Measurements from ENCODE around the gene FLNB. TPM values are rescaled to one million over a fixed set of nuclear protein-coding genes. Genes with fewer than 3 reads are reported as not detected.
A peak's percentile ranks its signal among the peaks of the same experiment; 100 is the strongest.
"Not testable (repeated sequence)": the region's sequence is repeated elsewhere in the genome, so short reads cannot be mapped to it uniquely, and the experiment has no call there.

FLNB gene
- total RNA-seq, 3 donors from 2014 or later (not counting 1 experiment from before 2014, with no cell fraction given) = 24.6 to 30.8 (median 26.6) TPM

- DNase-seq (no peak), ATAC-seq (peak in 1 of 3 donors; percentile 18)
- Mint-ChIP-seq H3K4me3 (no peak overlapping the region), H3K4me1 (peaks cover 0 to 5% of the 10 kb centered on the region in 2 donors), H3K27ac (no peak overlapping the region), H3K9me3 (no peaks in the 10 kb centered on the region), H3K36me3 (no peaks in the 10 kb centered on the region), H3K27me3 (ENCODE audit: low read depth in 2 of 2) (peaks cover 4 to 6% of the 10 kb centered on the region in 2 donors)
- Histone ChIP-seq H3K27me3 (ENCODE audit: control insufficient read depth, insufficient read depth, low read length) (no peaks in the 10 kb centered on the region), H3K9me3 (ENCODE audit: control insufficient read depth, insufficient read depth, low read length) (no peaks in the 10 kb centered on the region), H3K36me3 (ENCODE audit: control insufficient read depth, insufficient read depth, low read length) (no peaks in the 10 kb centered on the region), H3K4me1 (ENCODE audit: control insufficient read depth, insufficient read depth, low read length) (peaks cover 14% of the 10 kb centered on the region), H3K4me3 (ENCODE audit: low read length) (no peak overlapping the region), H3K27ac (ENCODE audit: low read length) (no peak overlapping the region)
- TF ChIP-seq, protein P1, sequence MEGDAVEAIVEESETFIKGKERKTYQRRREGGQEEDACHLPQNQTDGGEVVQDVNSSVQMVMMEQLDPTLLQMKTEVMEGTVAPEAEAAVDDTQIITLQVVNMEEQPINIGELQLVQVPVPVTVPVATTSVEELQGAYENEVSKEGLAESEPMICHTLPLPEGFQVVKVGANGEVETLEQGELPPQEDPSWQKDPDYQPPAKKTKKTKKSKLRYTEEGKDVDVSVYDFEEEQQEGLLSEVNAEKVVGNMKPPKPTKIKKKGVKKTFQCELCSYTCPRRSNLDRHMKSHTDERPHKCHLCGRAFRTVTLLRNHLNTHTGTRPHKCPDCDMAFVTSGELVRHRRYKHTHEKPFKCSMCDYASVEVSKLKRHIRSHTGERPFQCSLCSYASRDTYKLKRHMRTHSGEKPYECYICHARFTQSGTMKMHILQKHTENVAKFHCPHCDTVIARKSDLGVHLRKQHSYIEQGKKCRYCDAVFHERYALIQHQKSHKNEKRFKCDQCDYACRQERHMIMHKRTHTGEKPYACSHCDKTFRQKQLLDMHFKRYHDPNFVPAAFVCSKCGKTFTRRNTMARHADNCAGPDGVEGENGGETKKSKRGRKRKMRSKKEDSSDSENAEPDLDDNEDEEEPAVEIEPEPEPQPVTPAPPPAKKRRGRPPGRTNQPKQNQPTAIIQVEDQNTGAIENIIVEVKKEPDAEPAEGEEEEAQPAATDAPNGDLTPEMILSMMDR (IDR thresholded peaks at IDR 0.05) = no peak
- intact Hi-C loops (cut with micrococcal nuclease) = no loop called here
- WGBS (ENCODE audit: insufficient coverage) = 3% methylated on average over 11 of the region's 11 CpGs
Observed at GRCh38 chr3:58200846-58201355, 192.7 kb downstream of the FLNB start.

GRCh38 chr3:58201451-58201850 lies 193.2 kb downstream of the FLNB start:
- H3K27me3 ChIP-seq (ENCODE audit: control insufficient read depth, insufficient read depth, low read length); H3K36me3 Mint-ChIP-seq; H3K9me3 Mint-ChIP-seq; H3K27me3 Mint-ChIP-seq (ENCODE audit: low read depth in 2 of 2); ATAC-seq; H3K4me3 ChIP-seq (ENCODE audit: low read length); H3K36me3 ChIP-seq (ENCODE audit: control insufficient read depth, insufficient read depth, low read length); H3K9me3 ChIP-seq (ENCODE audit: control insufficient read depth, insufficient read depth, low read length); H3K27ac ChIP-seq (ENCODE audit: low read length); H3K4me3 Mint-ChIP-seq; intact Hi-C loops (cut with micrococcal nuclease); DNase-seq; H3K4me1 Mint-ChIP-seq; H3K27ac Mint-ChIP-seq: not testable (repeated sequence)
- peaks cover 14% of the 10 kb centered on the region for H3K4me1 ChIP-seq (ENCODE audit: control insufficient read depth, insufficient read depth, low read length)
- 64% methylated on average over 3 of the region's 3 CpGs for WGBS (ENCODE audit: insufficient coverage)

DNA sequence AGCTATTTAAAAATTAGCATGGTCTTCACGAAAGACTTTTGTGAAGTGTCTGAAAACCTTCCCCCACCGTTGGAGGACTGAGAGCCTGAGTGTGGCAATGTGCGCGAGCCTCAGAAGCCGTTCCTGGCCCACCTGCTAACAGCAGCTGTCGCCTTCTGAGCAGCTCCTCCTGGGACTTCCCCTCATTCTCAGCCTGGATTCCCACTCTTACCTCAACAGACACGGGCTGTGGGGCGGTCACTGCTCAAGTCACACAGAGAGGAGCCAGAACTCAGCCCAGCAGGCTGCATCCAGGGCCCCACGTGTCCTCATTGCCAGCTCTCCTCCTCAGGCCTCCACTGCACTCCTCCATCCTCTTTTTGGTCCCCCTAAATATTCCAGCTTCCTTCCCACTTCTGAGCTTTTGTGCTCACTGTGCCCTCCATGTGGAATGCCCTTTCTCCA lies 194.7 kb downstream of the FLNB start:
- ATAC-seq (no peak), DNase-seq (no peak)
- WGBS (ENCODE audit: insufficient coverage) = 34% methylated on average over 9 of the region's 9 CpGs
- no peak overlapping the region for H3K4me3 Mint-ChIP-seq
- no peaks in the 10 kb centered on the region for H3K27me3 ChIP-seq (ENCODE audit: control insufficient read depth, insufficient read depth, low read length)
- no peaks in the 10 kb centered on the region for H3K9me3 Mint-ChIP-seq
- TF ChIP-seq, protein P1 (IDR thresholded peaks at IDR 0.05) = no peak
- no peak overlapping the region for H3K27ac Mint-ChIP-seq
- no peaks in the 10 kb centered on the region for H3K36me3 ChIP-seq (ENCODE audit: control insufficient read depth, insufficient read depth, low read length)
- H3K4me1 Mint-ChIP-seq = peaks cover 0 to 5% of the 10 kb centered on the region in 2 donors
- intact Hi-C loops (cut with micrococcal nuclease) = no loop called here
- peaks cover 5% of the 10 kb centered on the region for H3K4me1 ChIP-seq (ENCODE audit: control insufficient read depth, insufficient read depth, low read length)
- no peak overlapping the region for H3K27ac ChIP-seq (ENCODE audit: low read length)
- H3K27me3 Mint-ChIP-seq (ENCODE audit: low read depth in 2 of 2) = peaks cover 6 to 7% of the 10 kb centered on the region in 2 donors
- H3K4me3 ChIP-seq (ENCODE audit: low read length) = no peak overlapping the region
- no peaks in the 10 kb centered on the region for H3K36me3 Mint-ChIP-seq
- no peaks in the 10 kb centered on the region for H3K9me3 ChIP-seq (ENCODE audit: control insufficient read depth, insufficient read depth, low read length)

DNA sequence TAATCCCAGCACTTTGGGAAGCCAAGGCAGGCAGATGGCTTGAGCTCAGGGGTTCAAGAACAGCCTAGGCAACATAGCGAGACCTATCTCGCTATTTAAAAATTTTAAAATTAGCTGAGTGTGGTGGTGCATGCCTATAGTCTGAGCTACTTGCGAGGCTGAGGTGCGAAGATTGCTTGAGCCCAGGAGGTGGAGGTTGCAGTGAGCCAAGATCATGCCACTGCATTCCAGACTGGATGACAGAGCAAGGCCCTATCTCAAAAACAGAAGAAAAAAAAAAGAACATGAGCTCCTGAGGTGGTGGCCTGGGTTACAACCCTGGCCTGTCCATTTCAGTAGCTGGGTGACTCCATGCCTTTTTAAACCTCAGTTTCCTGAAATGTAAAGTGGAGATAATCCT lies 195.3 kb downstream of the FLNB start:
- H3K27me3 Mint-ChIP-seq (ENCODE audit: low read depth in 2 of 2) = peaks cover 6 to 7% of the 10 kb centered on the region in 2 donors
- H3K4me3 Mint-ChIP-seq = no peak overlapping the region
- intact Hi-C loops (cut with micrococcal nuclease) = no loop called here
- H3K4me1 ChIP-seq (ENCODE audit: control insufficient read depth, insufficient read depth, low read length) = peaks cover 5% of the 10 kb centered on the region
- peaks cover 0 to 5% of the 10 kb centered on the region in 2 donors for H3K4me1 Mint-ChIP-seq
- H3K4me3 ChIP-seq (ENCODE audit: low read length) = no peak overlapping the region
- no peaks in the 10 kb centered on the region for H3K9me3 Mint-ChIP-seq
- H3K9me3 ChIP-seq (ENCODE audit: control insufficient read depth, insufficient read depth, low read length) = no peaks in the 10 kb centered on the region
- ATAC-seq (no peak), DNase-seq (no peak)
- 95% methylated on average over 4 of the region's 4 CpGs for WGBS (ENCODE audit: insufficient coverage)
- H3K36me3 ChIP-seq (ENCODE audit: control insufficient read depth, insufficient read depth, low read length) = no peaks in the 10 kb centered on the region
- no peak overlapping the region for H3K27ac Mint-ChIP-seq
- H3K36me3 Mint-ChIP-seq = no peaks in the 10 kb centered on the region
- no peak overlapping the region for H3K27ac ChIP-seq (ENCODE audit: low read length)
- TF ChIP-seq, protein P1 (IDR thresholded peaks at IDR 0.05) = no peak
- H3K27me3 ChIP-seq (ENCODE audit: control insufficient read depth, insufficient read depth, low read length) = no peaks in the 10 kb centered on the region
